CD4-positive, CD25-positive, alpha-beta regulatory T cell (primary cell): ENCODE results near the gene S1PR4. TPM values are rescaled to one million over a fixed set of nuclear protein-coding genes. Genes with fewer than 3 reads are reported as not detected.

Experiments used
- ATAC-seq, 2 donors: fragments of 150-1000 bp; cut with Tn5 transposase; one replicate each; pipeline ENCODE4 v1.10.0; 2021; ENCODE audit warnings: low read depth in 2 of 2, moderate number of reproducible peaks in 2 of 2, moderate library complexity in 1 of 2
- DNase-seq, 3 donors: peaks; one replicate each; pipeline versions ENCODE4 v3.0.0 to v3.0.0-alpha.2; 2012 to 2022; ENCODE audit warnings: mixed read lengths in 1 of 3
- H3K27ac ChIP-seq: one replicate; pipeline ENCODE4 v1.7.0; 2013; ENCODE audit warnings: mild to moderate bottlenecking, low read length; ENCODE audit not compliant: insufficient read depth, poor library complexity, severe bottlenecking
- H3K27me3 ChIP-seq: one replicate; pipeline ENCODE4 v1.7.0; 2013; ENCODE audit warnings: low read length; ENCODE audit not compliant: control insufficient read depth, insufficient read depth
- H3K36me3 ChIP-seq: one replicate; pipeline ENCODE4 v1.7.0; 2013; ENCODE audit warnings: mild to moderate bottlenecking, low read length, moderate library complexity; ENCODE audit not compliant: control insufficient read depth, insufficient read depth
- H3K4me1 ChIP-seq: 2 replicates; pipeline ENCODE4 v1.7.0; 2013; ENCODE audit warnings: mild to moderate bottlenecking, low read length; ENCODE audit not compliant: insufficient read depth, control insufficient read depth, poor library complexity, severe bottlenecking
- H3K4me3 ChIP-seq: one replicate; pipeline ENCODE4 v1.7.0; 2013; ENCODE audit warnings: low read depth, mild to moderate bottlenecking, low read length, moderate library complexity
- H3K9me3 ChIP-seq, 2 experiments: 1 replicate in 1 of 2; 2 replicates in 1 of 2; pipeline ENCODE4 v1.7.0; 2013; ENCODE audit warnings: low read length in 2 of 2, mild to moderate bottlenecking in 1 of 2, moderate library complexity in 1 of 2; ENCODE audit not compliant: control insufficient read depth in 2 of 2
- H3K27ac Mint-ChIP-seq, 3 donors: one replicate each; pipeline ENCODE4 v1.8.0; 2020 to 2022; ENCODE audit warnings: mild to moderate bottlenecking in 3 of 3, mixed read lengths in 3 of 3, moderate library complexity in 2 of 3
- H3K27me3 Mint-ChIP-seq: one replicate; pipeline ENCODE4 v1.8.0; 2022; ENCODE audit warnings: mild to moderate bottlenecking, mixed read lengths
- H3K36me3 Mint-ChIP-seq: one replicate; pipeline ENCODE4 v1.8.0; 2020; ENCODE audit warnings: mixed read lengths
- H3K4me1 Mint-ChIP-seq, 4 donors: one replicate each; pipeline ENCODE4 v1.8.0; 2020 to 2022; ENCODE audit warnings: mixed read lengths in 4 of 4, mild to moderate bottlenecking in 1 of 4
- H3K4me3 Mint-ChIP-seq, 4 donors: one replicate each; pipeline ENCODE4 v1.8.0; 2020 to 2022; ENCODE audit warnings: mild to moderate bottlenecking in 4 of 4, mixed read lengths in 4 of 4, moderate library complexity in 3 of 4
- H3K9me3 Mint-ChIP-seq, 7 donors: one replicate each; pipeline ENCODE4 v1.8.0; 2020 to 2022; ENCODE audit warnings: mixed read lengths in 7 of 7, mild to moderate bottlenecking in 3 of 7, moderate library complexity in 2 of 7
- polyA plus RNA-seq, 4 donors: library from polyadenylated mRNA; unstranded; fragments of 300-500 nt; fragmentation: Illumina TruSeq; gene quantifications; one replicate each; pipeline ENCODE4 v1.2.3, GENCODE V29; 2021
- total RNA-seq: library from RNA; stranded (reverse); gene quantifications from one replicate; pipeline ENCODE4 v1.2.3, GENCODE V29; 2022

S1PR4 gene
- total and polyA plus RNA-seq, 5 donors from 2014 or later: 159 to 902 (median 715) TPM

- peak; percentile 89 to 97 (median 96) for DNase-seq
- no peaks in the 10 kb centered on the region for H3K27me3 ChIP-seq
- no peaks in the 10 kb centered on the region for H3K27me3 Mint-ChIP-seq
- H3K4me1 Mint-ChIP-seq: peaks cover 0 to 66% (median 39%) of the 10 kb centered on the region in 4 donors
- peaks cover 25% of the 10 kb centered on the region for H3K36me3 ChIP-seq
- peaks cover 27% of the 10 kb centered on the region for H3K36me3 Mint-ChIP-seq
- H3K4me1 ChIP-seq: peaks cover 83% of the 10 kb centered on the region
- peaks cover 0 to 4% (median 0%) of the 10 kb centered on the region in 7 donors for H3K9me3 Mint-ChIP-seq
- H3K27ac Mint-ChIP-seq: peak within 1 kb of the TSS; percentile 91 to 99 (median 96)
- peak within 1 kb of the TSS; percentile 90 for H3K4me3 ChIP-seq
- peak within 1 kb of the TSS; percentile 72 for H3K27ac ChIP-seq
- H3K4me3 Mint-ChIP-seq: peak within 1 kb of the TSS; percentile 89 to 99 (median 93)
- ATAC-seq: peak; percentile 82 to 88
- no peaks in the 10 kb centered on the region for H3K9me3 ChIP-seq
Measured at GRCh38 chr19:3185461-3186159, 7.0 kb downstream of the S1PR4 start, which contains the start of gene NCLN. NCLN (plus strand) TSS chr19:3185930; CDS start chr19:3186031, 101 bp downstream.

GRCh38 chr19:3186160-3186688, 7.7 kb downstream of the S1PR4 start:
- Histone ChIP-seq H3K27me3 (no peaks in the 10 kb centered on the region), H3K36me3 (peaks cover 19% of the 10 kb centered on the region), H3K27ac (peak overlapping the region; percentile 72), H3K9me3 (no peaks in the 10 kb centered on the region), H3K4me3 (peak overlapping the region; percentile 51), H3K4me1 (peaks cover 76% of the 10 kb centered on the region)
- peaks cover 22% of the 10 kb centered on the region for H3K36me3 Mint-ChIP-seq
- peaks cover 0 to 67% (median 39%) of the 10 kb centered on the region in 4 donors for H3K4me1 Mint-ChIP-seq
- peaks cover 0 to 4% (median 0%) of the 10 kb centered on the region in 7 donors for H3K9me3 Mint-ChIP-seq
- ATAC-seq (no peak), DNase-seq (peak in 1 of 3 donors; percentile 47)
- H3K27me3 Mint-ChIP-seq: no peaks in the 10 kb centered on the region
- H3K4me3 Mint-ChIP-seq: peak overlapping the region; percentile 85 to 90 (median 88)
- H3K27ac Mint-ChIP-seq: peak overlapping the region; percentile 59 to 91 (median 71)

DNA sequence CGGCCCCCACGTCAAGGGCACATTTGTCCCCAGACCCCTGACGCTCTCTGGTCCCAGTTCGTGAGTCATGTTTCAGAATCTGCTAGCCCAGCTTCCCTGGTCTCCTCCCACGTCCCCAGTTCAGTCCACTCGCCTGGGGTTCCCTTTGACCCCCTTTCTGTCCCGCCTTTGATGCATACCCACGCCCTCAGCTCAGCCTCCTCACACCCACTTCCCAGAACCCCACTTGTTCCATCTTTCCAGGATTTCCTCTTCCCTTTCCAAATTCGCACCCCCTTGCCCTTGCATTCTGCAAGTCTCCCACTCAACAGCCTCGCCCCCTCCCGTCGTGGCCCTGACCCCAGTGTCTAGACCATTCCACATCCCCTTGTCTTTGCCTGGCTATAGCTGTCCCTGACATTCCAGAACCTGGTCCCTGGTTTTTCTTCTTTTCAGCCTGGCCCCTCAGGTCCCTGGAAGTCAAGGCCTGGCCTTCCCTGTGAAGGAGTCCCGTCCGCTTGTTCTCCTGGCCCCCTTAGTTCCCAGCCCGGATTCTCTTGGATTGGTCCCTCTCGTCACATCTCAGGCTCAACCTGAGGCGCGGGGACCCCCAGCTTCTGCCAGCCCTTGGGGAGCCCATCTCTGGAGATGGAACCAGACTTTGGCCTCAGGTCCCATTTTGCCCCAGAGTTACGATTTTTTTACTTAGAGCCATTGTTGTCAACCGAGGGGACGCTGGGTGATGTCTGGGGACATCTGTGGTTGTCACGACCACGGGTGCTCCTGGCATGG, 8.5 kb downstream of the S1PR4 start:
- Histone ChIP-seq H3K27ac (no peak overlapping the region), H3K4me1 (peaks cover 68% of the 10 kb centered on the region), H3K9me3 (no peaks in the 10 kb centered on the region), H3K27me3 (no peaks in the 10 kb centered on the region), H3K4me3 (peak overlapping the region; percentile 51), H3K36me3 (peaks cover 15% of the 10 kb centered on the region)
- peaks cover 19% of the 10 kb centered on the region for H3K36me3 Mint-ChIP-seq
- ATAC-seq: no peak
- peak in 1 of 3 donors; percentile 15 for DNase-seq
- H3K4me3 Mint-ChIP-seq: peak overlapping the region; percentile 85 to 90 (median 88)
- peaks cover 0 to 4% (median 0%) of the 10 kb centered on the region in 7 donors for H3K9me3 Mint-ChIP-seq
- H3K27me3 Mint-ChIP-seq: no peaks in the 10 kb centered on the region
- peaks cover 0 to 67% (median 39%) of the 10 kb centered on the region in 4 donors for H3K4me1 Mint-ChIP-seq
- peak overlapping the region; percentile 59 to 91 (median 71) for H3K27ac Mint-ChIP-seq

DNA sequence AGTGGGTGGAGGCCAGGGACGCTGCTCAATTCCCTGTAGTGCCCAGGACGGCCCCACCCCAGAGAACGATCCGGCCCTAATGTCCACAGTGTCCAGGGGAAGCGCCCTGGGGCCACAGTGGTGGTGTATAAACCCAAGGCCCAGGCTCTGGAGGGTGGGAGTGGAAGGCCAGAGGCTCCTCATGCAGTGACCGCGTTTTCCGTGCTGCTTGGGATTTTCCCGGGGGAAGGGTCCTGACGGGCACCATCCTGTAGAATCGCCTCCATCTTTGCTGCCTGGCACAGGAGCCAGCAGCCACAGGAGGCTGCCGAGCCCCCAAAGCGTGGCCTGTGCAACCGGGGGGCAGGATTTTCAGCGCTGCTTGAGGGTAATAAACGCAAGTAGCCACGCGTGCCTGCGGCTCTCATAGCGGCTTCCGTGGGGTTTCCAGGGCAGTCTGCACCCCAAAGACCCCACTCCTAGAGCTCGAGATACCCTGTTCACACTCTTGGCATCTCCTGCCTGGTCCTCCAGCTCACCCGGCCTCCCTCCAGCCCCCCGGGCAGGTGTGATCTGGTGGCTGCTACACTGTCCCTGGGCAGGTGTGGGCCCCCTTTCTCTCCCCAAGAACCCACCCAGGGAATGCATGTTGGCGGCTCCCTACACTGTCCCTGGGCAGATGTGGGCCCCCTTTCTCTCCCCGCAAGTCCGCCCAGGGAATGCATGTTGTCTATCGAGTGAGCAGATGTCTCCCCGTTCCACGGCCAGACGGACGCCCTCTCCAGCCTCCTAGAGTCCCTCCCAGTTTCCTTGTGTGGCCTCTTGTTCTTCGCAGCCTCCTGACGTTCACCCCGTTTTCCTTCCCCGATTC, 9.3 kb downstream of the S1PR4 start:
- H3K4me3 ChIP-seq: no peak overlapping the region
- no peaks in the 10 kb centered on the region for H3K27me3 ChIP-seq
- H3K4me3 Mint-ChIP-seq: peak overlapping the region; percentile 85 to 89 (median 87)
- H3K36me3 Mint-ChIP-seq: peaks cover 16% of the 10 kb centered on the region
- DNase-seq: no peak
- peaks cover 10% of the 10 kb centered on the region for H3K36me3 ChIP-seq
- H3K27me3 Mint-ChIP-seq: no peaks in the 10 kb centered on the region
- H3K4me1 ChIP-seq: peaks cover 61% of the 10 kb centered on the region
- peak overlapping the region in 2 of 3 donors; percentile 63 to 79 for H3K27ac Mint-ChIP-seq
- peaks cover 0 to 4% (median 0%) of the 10 kb centered on the region in 7 donors for H3K9me3 Mint-ChIP-seq
- no peaks in the 10 kb centered on the region for H3K9me3 ChIP-seq
- ATAC-seq: no peak
- H3K27ac ChIP-seq: no peak overlapping the region
- peaks cover 0 to 63% (median 36%) of the 10 kb centered on the region in 4 donors for H3K4me1 Mint-ChIP-seq

GRCh38 chr19:3188627-3189596, 10.3 kb downstream of the S1PR4 start:
- no peaks in the 10 kb centered on the region for H3K27me3 Mint-ChIP-seq
- no peak for DNase-seq
- Histone ChIP-seq H3K4me3 (no peak overlapping the region), H3K36me3 (peaks cover 6% of the 10 kb centered on the region), H3K27me3 (no peaks in the 10 kb centered on the region), H3K4me1 (peaks cover 52% of the 10 kb centered on the region), H3K27ac (no peak overlapping the region), H3K9me3 (no peaks in the 10 kb centered on the region)
- H3K27ac Mint-ChIP-seq: peak overlapping the region in 2 of 3 donors; percentile 79 to 86
- H3K9me3 Mint-ChIP-seq: peaks cover 0 to 4% (median 0%) of the 10 kb centered on the region in 7 donors
- H3K36me3 Mint-ChIP-seq: peaks cover 17% of the 10 kb centered on the region
- H3K4me1 Mint-ChIP-seq: peaks cover 0 to 53% (median 32%) of the 10 kb centered on the region in 4 donors
- ATAC-seq: no peak
- peak overlapping the region; percentile 70 to 89 (median 81) for H3K4me3 Mint-ChIP-seq

GRCh38 chr19:3189702-3190469, 11.3 kb downstream of the S1PR4 start:
- H3K36me3 ChIP-seq: no peaks in the 10 kb centered on the region
- no peaks in the 10 kb centered on the region for H3K9me3 ChIP-seq
- Mint-ChIP-seq H3K27me3 (no peaks in the 10 kb centered on the region), H3K36me3 (peaks cover 20% of the 10 kb centered on the region), H3K27ac (no peak overlapping the region), H3K4me3 (no peak overlapping the region), H3K9me3 (no peaks in the 10 kb centered on the region), H3K4me1 (peaks cover 0 to 43% (median 23%) of the 10 kb centered on the region in 4 donors)
- H3K4me1 ChIP-seq: peaks cover 43% of the 10 kb centered on the region
- no peak for DNase-seq
- no peak overlapping the region for H3K27ac ChIP-seq
- no peak overlapping the region for H3K4me3 ChIP-seq
- no peak for ATAC-seq
- no peaks in the 10 kb centered on the region for H3K27me3 ChIP-seq
